K562 (cell line): Measurements from ENCODE around the gene GPR108. TPM values are rescaled to one million over a fixed set of nuclear protein-coding genes. Genes with fewer than 3 reads are reported as not detected.

Source experiments
- CSDE1 ChIP-seq, 2 experiments: fragments of 450-650 bp; IDR thresholded peaks; 2 replicates each; pipeline ENCODE4 v1.6.1; 2016; ENCODE audit warnings: mild to moderate bottlenecking in 1 of 2
- HMG20A ChIP-seq: fragments of 450-650 bp; formaldehyde crosslinking; conservative IDR thresholded peaks from 2 replicates; pipeline ENCODE4 v1.4.0; 2020; ENCODE audit warnings: mild to moderate bottlenecking, mixed read lengths
- MAZ ChIP-seq, 2 experiments: fragments of 450-650 bp in 1 of 2; sonication (generic) in 1 of 2; formaldehyde crosslinking; IDR thresholded peaks in 1 of 2; conservative IDR thresholded peaks in 1 of 2; 2 replicates each; pipeline versions ENCODE4 v1.4.0 to v1.5.0; 2020; ENCODE audit warnings: mild to moderate bottlenecking in 1 of 2, missing genetic modification reagents in 1 of 2
- NFE2L1 ChIP-seq: fragments of 450-650 bp; IDR thresholded peaks from 2 replicates; pipeline ENCODE4 v1.6.1; 2016; ENCODE audit warnings: missing genetic modification characterization, low read depth, mild to moderate bottlenecking, missing compliant biosample characterization, moderate library complexity, borderline replicate concordance
- NFRKB ChIP-seq: fragments of 450-650 bp; IDR thresholded peaks from 2 replicates; pipeline ENCODE4 v1.6.1; 2016; ENCODE audit warnings: low read depth
- NR2C2 ChIP-seq, 2 experiments: fragments of 200-800 bp in 1 of 2; sonication (Bioruptor generic) in 1 of 2; sonication (generic) in 1 of 2; formaldehyde crosslinking in 1 of 2; IDR thresholded peaks; 2 replicates each; pipeline versions ENCODE4 v1.6.1 to v1.8.0; 2016 to 2022; ENCODE audit warnings: mild to moderate bottlenecking in 1 of 2, missing compliant biosample characterization in 1 of 2, missing genetic modification characterization in 1 of 2, missing genetic modification reagents in 1 of 2
- POLR2B ChIP-seq: fragments of 450-650 bp; IDR thresholded peaks from 2 replicates; pipeline ENCODE4 v1.6.1; 2018; ENCODE audit warnings: low read depth; ENCODE audit not compliant: partially characterized antibody
- RFX7 ChIP-seq: fragments of 250-450 bp; sonication (Bioruptor Pico); IDR thresholded peaks from 2 replicates; pipeline ENCODE4 v1.5.1; 2021; ENCODE audit warnings: mild to moderate bottlenecking
- SIX5 ChIP-seq, 2 experiments: IDR thresholded peaks; 2 replicates each; pipeline ENCODE4 v1.6.1; 2011; ENCODE audit warnings: low read length in 2 of 2, borderline replicate concordance in 1 of 2, low read depth in 1 of 2, mild to moderate bottlenecking in 1 of 2, moderate library complexity in 1 of 2; ENCODE audit not compliant: insufficient read depth in 1 of 2
- TFAM ChIP-seq: fragments of 250-450 bp; sonication (Bioruptor Pico); conservative IDR thresholded peaks from 2 replicates; pipeline ENCODE4 v1.5.0; 2021; ENCODE audit warnings: mild to moderate bottlenecking, moderate library complexity
- THRAP3 ChIP-seq: fragments of 450-650 bp; IDR thresholded peaks from 2 replicates; pipeline ENCODE4 v1.6.1; 2016; ENCODE audit warnings: mild to moderate bottlenecking, inconsistent platforms, borderline replicate concordance
- polyA plus RNA-seq, 8 experiments: library from polyadenylated mRNA; depleted of rRNA in 4 of 8; stranded (reverse) in 5 of 8; unstranded in 3 of 8; fragments of >200 nt; fragmentation: Nextera tagmentation in 2 of 8; fragmentation: Illumina TruSeq in 1 of 8; extraction: Ambion mirVana in 2 of 8; extraction: Trizol in 1 of 8; gene quantifications; 2 replicates each; pipeline versions ENCODE4 v1.2.1 to v1.2.3, GENCODE V29; 2011 to 2014; ENCODE audit warnings: inconsistent platforms in 1 of 8, missing spikeins in 1 of 8
- total RNA-seq, 7 experiments: library from RNA; depleted of rRNA in 6 of 7; stranded (reverse); fragments of >200 nt in 6 of 7; fragmentation: Illumina TruSeq in 2 of 7; extraction: Trizol in 2 of 7; gene quantifications; 2 replicates each; pipeline versions ENCODE4 v1.2.1 to v1.2.3, GENCODE V29; 2011 to 2021; ENCODE audit warnings: low replicate concordance in 1 of 7
- TF ChIP-seq, protein P1 (sequence below): sonication (generic); formaldehyde crosslinking; IDR thresholded peaks from 2 replicates; pipeline ENCODE4 v1.8.0; 2022; ENCODE audit warnings: mild to moderate bottlenecking, low read depth, missing genetic modification reagents
- TF ChIP-seq, protein P2 (sequence below): sonication (generic); formaldehyde crosslinking; IDR thresholded peaks from 2 replicates; pipeline ENCODE4 v1.8.1; 2023; ENCODE audit warnings: mild to moderate bottlenecking, missing genetic modification reagents, moderate library complexity
- TF ChIP-seq, protein P3 (sequence below): fragments of 450-650 bp; IDR thresholded peaks from 2 replicates; pipeline ENCODE4 v1.7.1; 2018; ENCODE audit warnings: mild to moderate bottlenecking, low read depth; ENCODE audit not compliant: partially characterized antibody
- TF ChIP-seq, protein P4 (sequence below): fragments of 450-650 bp; IDR thresholded peaks from 2 replicates; pipeline ENCODE4 v1.6.1; 2014; ENCODE audit warnings: low read depth, mild to moderate bottlenecking, moderate library complexity, borderline replicate concordance
- TF ChIP-seq, protein P5 (sequence below): IDR thresholded peaks from 2 replicates; pipeline ENCODE4 v1.6.1; 2014; ENCODE audit warnings: antibody characterized with exemption

The GPR108 gene
- total and polyA plus RNA-seq, 9 of the 15 experiments (the other 6 are each of a cell fraction or from before 2014, with no cell fraction given): 2.4 to 33.2 (median 24.4) TPM

DNA sequence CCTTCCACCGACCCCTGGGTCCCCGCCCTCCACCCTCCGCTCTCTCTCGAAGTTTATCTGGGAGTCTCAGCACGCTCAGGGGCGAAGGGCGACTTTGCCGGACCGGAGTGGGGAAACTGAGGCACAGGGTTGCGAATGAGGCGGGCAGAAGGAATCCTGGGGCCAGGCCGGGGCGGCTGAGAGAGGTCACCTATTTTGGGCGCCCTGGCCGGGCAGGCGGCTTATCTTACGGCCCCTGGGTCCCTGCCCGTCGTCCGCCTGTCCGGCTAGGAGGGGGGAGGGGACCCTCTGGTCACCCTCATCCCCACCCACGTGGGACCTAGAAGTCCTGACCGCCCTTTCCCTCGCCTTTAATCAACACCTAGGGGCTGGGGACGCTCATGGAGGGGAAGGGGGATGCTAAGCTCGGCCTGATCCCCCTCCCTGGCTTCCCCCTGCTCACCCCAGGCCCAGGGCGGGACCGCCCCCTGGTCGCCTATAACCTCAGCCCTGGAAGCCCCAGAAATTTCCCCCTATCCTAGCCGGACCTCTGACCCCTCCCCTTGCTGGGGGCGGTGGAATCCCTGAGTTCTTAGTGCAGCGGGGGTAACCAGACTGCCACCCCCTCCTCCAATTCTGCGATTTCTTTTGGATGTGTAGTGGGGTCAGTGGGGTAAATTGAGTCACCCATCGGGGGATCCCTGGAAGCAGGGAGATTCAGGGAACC is 2.7 kb upstream of the GPR108 start (continued):
- TF ChIP-seq, protein P1, sequence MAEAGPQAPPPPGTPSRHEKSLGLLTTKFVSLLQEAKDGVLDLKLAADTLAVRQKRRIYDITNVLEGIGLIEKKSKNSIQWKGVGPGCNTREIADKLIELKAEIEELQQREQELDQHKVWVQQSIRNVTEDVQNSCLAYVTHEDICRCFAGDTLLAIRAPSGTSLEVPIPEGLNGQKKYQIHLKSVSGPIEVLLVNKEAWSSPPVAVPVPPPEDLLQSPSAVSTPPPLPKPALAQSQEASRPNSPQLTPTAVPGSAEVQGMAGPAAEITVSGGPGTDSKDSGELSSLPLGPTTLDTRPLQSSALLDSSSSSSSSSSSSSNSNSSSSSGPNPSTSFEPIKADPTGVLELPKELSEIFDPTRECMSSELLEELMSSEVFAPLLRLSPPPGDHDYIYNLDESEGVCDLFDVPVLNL: no peak
- TF ChIP-seq POLR2B (no peak), CSDE1 (IDR thresholded peaks at IDR 0.05) (no peak), NFE2L1 (tag) (no peak), SIX5 (IDR thresholded peaks at IDR 0.05; ENCODE audit: borderline replicate concordance in 1 of 2, insufficient read depth in 1 of 2, low read depth in 1 of 2, low read length in 2 of 2) (no peak), NFRKB (no peak), HMG20A (CRISPR knock-in tag) (no peak), MAZ (CRISPR knock-in tag; conservative IDR thresholded peaks at IDR 0.05 in 1 of 2, IDR thresholded peaks at IDR 0.05 in 1 of 2) (peak; percentile 24 to 46; a peak in 2 of 4 replicates), NR2C2 (CRISPR knock-in tag; IDR thresholded peaks at IDR 0.05) (no peak), NR2C2 (tag; IDR thresholded peaks at IDR 0.05) (no peak), TFAM (no peak), THRAP3 (no peak), RFX7 (CRISPR knock-in tag) (no peak)
- TF ChIP-seq, protein P2, sequence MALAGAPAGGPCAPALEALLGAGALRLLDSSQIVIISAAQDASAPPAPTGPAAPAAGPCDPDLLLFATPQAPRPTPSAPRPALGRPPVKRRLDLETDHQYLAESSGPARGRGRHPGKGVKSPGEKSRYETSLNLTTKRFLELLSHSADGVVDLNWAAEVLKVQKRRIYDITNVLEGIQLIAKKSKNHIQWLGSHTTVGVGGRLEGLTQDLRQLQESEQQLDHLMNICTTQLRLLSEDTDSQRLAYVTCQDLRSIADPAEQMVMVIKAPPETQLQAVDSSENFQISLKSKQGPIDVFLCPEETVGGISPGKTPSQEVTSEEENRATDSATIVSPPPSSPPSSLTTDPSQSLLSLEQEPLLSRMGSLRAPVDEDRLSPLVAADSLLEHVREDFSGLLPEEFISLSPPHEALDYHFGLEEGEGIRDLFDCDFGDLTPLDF (CRISPR knock-in tag): no peak
- TF ChIP-seq, protein P3, sequence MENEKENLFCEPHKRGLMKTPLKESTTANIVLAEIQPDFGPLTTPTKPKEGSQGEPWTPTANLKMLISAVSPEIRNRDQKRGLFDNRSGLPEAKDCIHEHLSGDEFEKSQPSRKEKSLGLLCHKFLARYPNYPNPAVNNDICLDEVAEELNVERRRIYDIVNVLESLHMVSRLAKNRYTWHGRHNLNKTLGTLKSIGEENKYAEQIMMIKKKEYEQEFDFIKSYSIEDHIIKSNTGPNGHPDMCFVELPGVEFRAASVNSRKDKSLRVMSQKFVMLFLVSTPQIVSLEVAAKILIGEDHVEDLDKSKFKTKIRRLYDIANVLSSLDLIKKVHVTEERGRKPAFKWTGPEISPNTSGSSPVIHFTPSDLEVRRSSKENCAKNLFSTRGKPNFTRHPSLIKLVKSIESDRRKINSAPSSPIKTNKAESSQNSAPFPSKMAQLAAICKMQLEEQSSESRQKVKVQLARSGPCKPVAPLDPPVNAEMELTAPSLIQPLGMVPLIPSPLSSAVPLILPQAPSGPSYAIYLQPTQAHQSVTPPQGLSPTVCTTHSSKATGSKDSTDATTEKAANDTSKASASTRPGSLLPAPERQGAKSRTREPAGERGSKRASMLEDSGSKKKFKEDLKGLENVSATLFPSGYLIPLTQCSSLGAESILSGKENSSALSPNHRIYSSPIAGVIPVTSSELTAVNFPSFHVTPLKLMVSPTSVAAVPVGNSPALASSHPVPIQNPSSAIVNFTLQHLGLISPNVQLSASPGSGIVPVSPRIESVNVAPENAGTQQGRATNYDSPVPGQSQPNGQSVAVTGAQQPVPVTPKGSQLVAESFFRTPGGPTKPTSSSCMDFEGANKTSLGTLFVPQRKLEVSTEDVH: no peak
- TF ChIP-seq, protein P4, sequence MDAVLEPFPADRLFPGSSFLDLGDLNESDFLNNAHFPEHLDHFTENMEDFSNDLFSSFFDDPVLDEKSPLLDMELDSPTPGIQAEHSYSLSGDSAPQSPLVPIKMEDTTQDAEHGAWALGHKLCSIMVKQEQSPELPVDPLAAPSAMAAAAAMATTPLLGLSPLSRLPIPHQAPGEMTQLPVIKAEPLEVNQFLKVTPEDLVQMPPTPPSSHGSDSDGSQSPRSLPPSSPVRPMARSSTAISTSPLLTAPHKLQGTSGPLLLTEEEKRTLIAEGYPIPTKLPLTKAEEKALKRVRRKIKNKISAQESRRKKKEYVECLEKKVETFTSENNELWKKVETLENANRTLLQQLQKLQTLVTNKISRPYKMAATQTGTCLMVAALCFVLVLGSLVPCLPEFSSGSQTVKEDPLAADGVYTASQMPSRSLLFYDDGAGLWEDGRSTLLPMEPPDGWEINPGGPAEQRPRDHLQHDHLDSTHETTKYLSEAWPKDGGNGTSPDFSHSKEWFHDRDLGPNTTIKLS: no peak
- TF ChIP-seq, protein P5, sequence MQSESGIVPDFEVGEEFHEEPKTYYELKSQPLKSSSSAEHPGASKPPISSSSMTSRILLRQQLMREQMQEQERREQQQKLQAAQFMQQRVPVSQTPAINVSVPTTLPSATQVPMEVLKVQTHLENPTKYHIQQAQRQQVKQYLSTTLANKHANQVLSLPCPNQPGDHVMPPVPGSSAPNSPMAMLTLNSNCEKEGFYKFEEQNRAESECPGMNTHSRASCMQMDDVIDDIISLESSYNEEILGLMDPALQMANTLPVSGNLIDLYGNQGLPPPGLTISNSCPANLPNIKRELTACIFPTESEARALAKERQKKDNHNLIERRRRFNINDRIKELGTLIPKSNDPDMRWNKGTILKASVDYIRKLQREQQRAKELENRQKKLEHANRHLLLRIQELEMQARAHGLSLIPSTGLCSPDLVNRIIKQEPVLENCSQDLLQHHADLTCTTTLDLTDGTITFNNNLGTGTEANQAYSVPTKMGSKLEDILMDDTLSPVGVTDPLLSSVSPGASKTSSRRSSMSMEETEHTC: no peak
